Vagina (tissue), 2 donors: ENCODE measurements around the gene UNC5CL.

Source experiments
- POLR2AphosphoS5 ChIP-seq, 2 donors: sonication (generic); formaldehyde crosslinking; IDR thresholded peaks; one replicate each; pipeline ENCODE4 v1.9.0; 2017; ENCODE audit warnings: antibody characterized with exemption in 2 of 2, mild to moderate bottlenecking in 2 of 2, low read depth in 1 of 2; ENCODE audit not compliant: insufficient read depth in 1 of 2
- TF ChIP-seq, protein P1 (sequence below), 3 experiments: fragments of 450-650 bp in 2 of 3; fragments of 200-600 bp in 1 of 3; sonication (generic) in 1 of 3; IDR thresholded peaks; one replicate each; pipeline ENCODE4 v1.5.1; 2017 to 2019; ENCODE audit warnings: antibody characterized with exemption in 3 of 3, mild to moderate bottlenecking in 2 of 3, moderate library complexity in 2 of 3

DNA sequence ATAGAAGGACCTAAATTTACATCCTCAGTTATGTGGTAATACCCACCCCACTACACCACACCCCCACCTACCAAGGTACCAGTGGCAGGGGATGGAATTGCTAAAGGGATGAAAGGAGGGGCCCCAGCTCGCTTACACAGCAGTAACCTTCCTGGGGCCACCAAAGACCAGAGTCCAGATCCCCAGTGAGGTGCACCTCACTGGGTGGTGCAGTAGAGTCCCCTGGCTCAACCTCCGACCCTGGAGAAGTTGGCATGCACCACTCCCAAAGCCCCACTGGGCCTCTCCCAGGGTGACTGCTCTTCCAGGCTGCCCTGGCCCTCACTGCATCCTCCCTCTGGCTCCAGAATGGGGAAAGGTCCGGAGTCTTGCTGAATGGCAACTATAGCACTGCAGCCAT is 816 bp downstream of the UNC5CL start:
- TF ChIP-seq, protein P1, sequence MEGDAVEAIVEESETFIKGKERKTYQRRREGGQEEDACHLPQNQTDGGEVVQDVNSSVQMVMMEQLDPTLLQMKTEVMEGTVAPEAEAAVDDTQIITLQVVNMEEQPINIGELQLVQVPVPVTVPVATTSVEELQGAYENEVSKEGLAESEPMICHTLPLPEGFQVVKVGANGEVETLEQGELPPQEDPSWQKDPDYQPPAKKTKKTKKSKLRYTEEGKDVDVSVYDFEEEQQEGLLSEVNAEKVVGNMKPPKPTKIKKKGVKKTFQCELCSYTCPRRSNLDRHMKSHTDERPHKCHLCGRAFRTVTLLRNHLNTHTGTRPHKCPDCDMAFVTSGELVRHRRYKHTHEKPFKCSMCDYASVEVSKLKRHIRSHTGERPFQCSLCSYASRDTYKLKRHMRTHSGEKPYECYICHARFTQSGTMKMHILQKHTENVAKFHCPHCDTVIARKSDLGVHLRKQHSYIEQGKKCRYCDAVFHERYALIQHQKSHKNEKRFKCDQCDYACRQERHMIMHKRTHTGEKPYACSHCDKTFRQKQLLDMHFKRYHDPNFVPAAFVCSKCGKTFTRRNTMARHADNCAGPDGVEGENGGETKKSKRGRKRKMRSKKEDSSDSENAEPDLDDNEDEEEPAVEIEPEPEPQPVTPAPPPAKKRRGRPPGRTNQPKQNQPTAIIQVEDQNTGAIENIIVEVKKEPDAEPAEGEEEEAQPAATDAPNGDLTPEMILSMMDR (IDR thresholded peaks at IDR 0.05): no peak
- no peak for TF ChIP-seq POLR2AphosphoS5 (IDR thresholded peaks at IDR 0.05; ENCODE audit: insufficient read depth in 1 of 2, low read depth in 1 of 2)
